Fibroblast of pulmonary artery (primary cell): ENCODE results near the gene CLN6.
A peak's percentile ranks its signal among the peaks of the same experiment; 100 is the strongest.

Experiments
- DNase-seq: peaks from one replicate; pipeline ENCODE4 v3.0.0-alpha.2; 2010; ENCODE audit warnings: low read depth
- H3K4me3 ChIP-seq: replicated peaks from 2 replicates; pipeline ENCODE4 v1.5.1; 2011; ENCODE audit warnings: low read depth, mild to moderate bottlenecking, control low read depth, low read length, moderate library complexity
- TF ChIP-seq, protein P1 (sequence below): IDR thresholded peaks from 2 replicates; pipeline ENCODE4 v1.5.1; 2011; ENCODE audit warnings: mild to moderate bottlenecking, control low read depth, low read length, inconsistent platforms; ENCODE audit errors: missing control alignments

The CLN6 gene

GRCh38 chr15:68186671-68187397 is 42.7 kb downstream of the CLN6 start:
- TF ChIP-seq, protein P1, sequence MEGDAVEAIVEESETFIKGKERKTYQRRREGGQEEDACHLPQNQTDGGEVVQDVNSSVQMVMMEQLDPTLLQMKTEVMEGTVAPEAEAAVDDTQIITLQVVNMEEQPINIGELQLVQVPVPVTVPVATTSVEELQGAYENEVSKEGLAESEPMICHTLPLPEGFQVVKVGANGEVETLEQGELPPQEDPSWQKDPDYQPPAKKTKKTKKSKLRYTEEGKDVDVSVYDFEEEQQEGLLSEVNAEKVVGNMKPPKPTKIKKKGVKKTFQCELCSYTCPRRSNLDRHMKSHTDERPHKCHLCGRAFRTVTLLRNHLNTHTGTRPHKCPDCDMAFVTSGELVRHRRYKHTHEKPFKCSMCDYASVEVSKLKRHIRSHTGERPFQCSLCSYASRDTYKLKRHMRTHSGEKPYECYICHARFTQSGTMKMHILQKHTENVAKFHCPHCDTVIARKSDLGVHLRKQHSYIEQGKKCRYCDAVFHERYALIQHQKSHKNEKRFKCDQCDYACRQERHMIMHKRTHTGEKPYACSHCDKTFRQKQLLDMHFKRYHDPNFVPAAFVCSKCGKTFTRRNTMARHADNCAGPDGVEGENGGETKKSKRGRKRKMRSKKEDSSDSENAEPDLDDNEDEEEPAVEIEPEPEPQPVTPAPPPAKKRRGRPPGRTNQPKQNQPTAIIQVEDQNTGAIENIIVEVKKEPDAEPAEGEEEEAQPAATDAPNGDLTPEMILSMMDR, result no peak
- peak; percentile 77 for DNase-seq
- H3K4me3 ChIP-seq, result peak overlapping the region; percentile 32

- no peak overlapping the region for H3K4me3 ChIP-seq
- TF ChIP-seq, protein P1, result no peak
- DNase-seq, result no peak
Observed at GRCh38 chr15:68184616-68185480, 44.7 kb downstream of the CLN6 start.

- no peak overlapping the region for H3K4me3 ChIP-seq
- DNase-seq, result peak; percentile 77
- TF ChIP-seq, protein P1, result no peak
Observed at GRCh38 chr15:68183616-68184315, 45.8 kb downstream of the CLN6 start.

DNA sequence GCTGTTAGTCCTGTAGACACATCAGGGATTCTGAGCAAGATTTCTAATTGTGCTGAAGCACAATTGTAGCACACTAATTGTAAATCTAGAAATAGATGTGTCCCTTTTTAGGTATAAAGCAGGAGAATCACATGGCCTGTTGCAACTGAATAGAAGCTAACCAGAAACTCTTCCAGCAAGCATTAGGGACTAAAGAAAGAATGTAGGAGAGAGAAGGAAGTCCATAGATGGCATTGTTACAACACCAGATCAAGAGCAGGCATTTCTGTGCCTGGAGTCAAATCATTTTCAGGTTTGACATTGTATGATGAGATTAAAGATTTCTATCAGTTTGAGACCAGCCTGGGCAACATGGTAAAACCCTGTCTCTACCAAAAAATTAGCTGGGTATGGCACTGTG is 51.8 kb downstream of the CLN6 start:
- peak; percentile 57 for DNase-seq
- TF ChIP-seq, protein P1, result no peak
- H3K4me3 ChIP-seq, result no peak overlapping the region

GRCh38 chr15:68176601-68177000 is 52.9 kb downstream of the CLN6 start:
- no peak overlapping the region for H3K4me3 ChIP-seq
- DNase-seq, result peak; percentile 36

DNA sequence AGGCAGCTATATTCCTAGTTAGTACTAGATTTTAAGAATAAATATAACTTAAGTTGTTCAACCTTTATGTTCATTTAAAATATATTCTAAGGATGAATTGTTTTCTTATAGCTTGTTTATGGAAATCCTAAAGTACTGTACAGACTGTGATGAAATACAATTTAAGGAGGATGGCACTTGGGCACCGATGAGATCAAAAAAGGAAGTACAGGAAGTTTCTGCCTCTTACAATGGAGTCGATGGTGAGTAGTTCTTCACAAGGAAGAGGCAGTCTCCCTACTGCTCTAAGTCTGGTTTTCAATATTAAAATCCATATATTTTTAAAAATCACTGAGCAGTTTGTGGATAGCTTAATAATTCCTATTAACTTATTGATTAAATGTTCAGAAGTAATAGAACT is 54.0 kb downstream of the CLN6 start:
- TF ChIP-seq, protein P1, result no peak
- no peak for DNase-seq
- H3K4me3 ChIP-seq, result no peak overlapping the region

More at GRCh38 chr15:68176601-68177000, 52.9 kb downstream of the CLN6 start:
- TF ChIP-seq, protein P1, result no peak
